IMR-90 (cell line): ENCODE results near the gene PKHD1. TPM values are rescaled to one million over a fixed set of nuclear protein-coding genes. Genes with fewer than 3 reads are reported as not detected.

Experiments used
- ATAC-seq: fragments of 200-7000 bp; cut with Tn5 transposase; 2 replicates; pipeline ENCODE4 v1.9.1; 2020; ENCODE audit warnings: low read depth, mild to moderate bottlenecking, moderate library complexity
- BruUV-seq: library from RNA; stranded (reverse); fragments of 400-500 nt; replicated peaks from 2 replicates; lab custom pipeline; 2021; lab: Mats Ljungman, UMichigan
- CTCF ChIA-PET: fragments of 300-600 bp; formaldehyde crosslinking; extraction: SDS; loops from one replicate; lab custom pipeline; 2021; ENCODE audit warnings: antibody characterized with exemption; lab: Yijun Ruan, JAX
- POLR2A ChIA-PET: fragments of 300-600 bp; sonication (Branson Sonifier 250); formaldehyde crosslinking; loops from one replicate; lab custom pipeline; 2022; ENCODE audit warnings: antibody characterized with exemption; ENCODE audit not compliant: unreplicated experiment; lab: Charles Lee
- DNase-seq: peaks from one replicate; pipeline ENCODE4 v3.0.0; 2013
- H2AFZ ChIP-seq: replicated peaks from 2 replicates; pipeline ENCODE3; 2013; ENCODE audit warnings: low read length, mild to moderate bottlenecking; ENCODE audit not compliant: poor library complexity
- H2AK5ac ChIP-seq: 2 replicates; pipeline ENCODE4 v1.6.1; 2013; ENCODE audit warnings: low read depth, low read length, inconsistent platforms
- H2AK9ac ChIP-seq: replicated peaks from 2 replicates; pipeline ENCODE3; 2013; ENCODE audit warnings: mild to moderate bottlenecking, low read depth, low read length, moderate library complexity; ENCODE audit not compliant: poor library complexity
- H2BK120ac ChIP-seq: 2 replicates; pipeline ENCODE4 v1.6.1; 2013; ENCODE audit warnings: low read depth, low read length, inconsistent platforms
- H2BK15ac ChIP-seq: 3 replicates; pipeline ENCODE4 v1.6.1; 2013; ENCODE audit warnings: low read depth, low read length, inconsistent platforms
- H2BK20ac ChIP-seq: 2 replicates; pipeline ENCODE4 v1.6.1; 2013; ENCODE audit warnings: low read depth, mild to moderate bottlenecking, inconsistent platforms, low read length, moderate library complexity
- H2BK5ac ChIP-seq: 2 replicates; pipeline ENCODE4 v1.6.1; 2013; ENCODE audit warnings: mild to moderate bottlenecking, low read depth, low read length, inconsistent platforms; ENCODE audit not compliant: poor library complexity, severe bottlenecking
- H3K14ac ChIP-seq: replicated peaks from 2 replicates; pipeline ENCODE4 v1.6.1; 2013; ENCODE audit warnings: low read depth, low read length, inconsistent platforms
- H3K18ac ChIP-seq: 2 replicates; pipeline ENCODE4 v1.6.1; 2013; ENCODE audit warnings: low read depth, low read length, control low read depth
- H3K23ac ChIP-seq: 2 replicates; pipeline ENCODE4 v1.6.1; 2013; ENCODE audit warnings: low read depth, low read length, inconsistent platforms
- H3K27ac ChIP-seq: 2 replicates; pipeline ENCODE4 v1.5.1; 2013; ENCODE audit warnings: mild to moderate bottlenecking, control low read depth, low read length; ENCODE audit not compliant: insufficient read depth
- H3K27me3 ChIP-seq: 2 replicates; pipeline ENCODE4 v1.6.1; 2013; ENCODE audit warnings: low read length; ENCODE audit not compliant: control insufficient read depth, insufficient read depth
- H3K36me3 ChIP-seq: 2 replicates; pipeline ENCODE4 v1.6.1; 2013; ENCODE audit warnings: low read length, mixed read lengths; ENCODE audit not compliant: control insufficient read depth, insufficient read depth
- H3K4ac ChIP-seq: 2 replicates; pipeline ENCODE4 v1.6.1; 2013; ENCODE audit warnings: low read depth, low read length, inconsistent platforms
- H3K4me1 ChIP-seq: 2 replicates; pipeline ENCODE4 v1.6.1; 2013; ENCODE audit warnings: low read length, mixed read lengths; ENCODE audit not compliant: control insufficient read depth, insufficient read depth
- H3K4me2 ChIP-seq: 2 replicates; pipeline ENCODE4 v1.6.1; 2013; ENCODE audit warnings: low read depth, mild to moderate bottlenecking, control low read depth, low read length, moderate library complexity
- H3K4me3 ChIP-seq: 2 replicates; pipeline ENCODE4 v1.5.1; 2013; ENCODE audit warnings: low read depth, mild to moderate bottlenecking, control low read depth, low read length, moderate library complexity; ENCODE audit not compliant: insufficient read depth
- H3K56ac ChIP-seq: 2 replicates; pipeline ENCODE4 v1.6.1; 2013; ENCODE audit warnings: low read length, inconsistent platforms; ENCODE audit not compliant: insufficient read depth; ENCODE audit errors: extremely low read depth
- H3K79me1 ChIP-seq, 2 experiments: 2 replicates each; pipeline ENCODE4 v1.6.1; 2013; ENCODE audit warnings: low read length in 2 of 2, inconsistent platforms in 1 of 2, low read depth in 1 of 2
- H3K9ac ChIP-seq: 2 replicates; pipeline ENCODE4 v1.6.1; 2013; ENCODE audit warnings: low read depth, low read length, control low read depth
- H3K9me1 ChIP-seq: 2 replicates; pipeline ENCODE4 v1.6.1; 2013; ENCODE audit warnings: low read length, inconsistent platforms; ENCODE audit not compliant: insufficient read depth
- H3K9me3 ChIP-seq: 2 replicates; pipeline ENCODE4 v1.6.1; 2013; ENCODE audit warnings: low read length; ENCODE audit not compliant: control insufficient read depth, insufficient read depth
- H4K20me1 ChIP-seq: 2 replicates; pipeline ENCODE4 v1.6.1; 2013; ENCODE audit warnings: low read length, inconsistent platforms; ENCODE audit not compliant: insufficient read depth
- H4K5ac ChIP-seq: 2 replicates; pipeline ENCODE4 v1.6.1; 2013; ENCODE audit warnings: mild to moderate bottlenecking, low read depth, low read length, control low read depth
- H4K8ac ChIP-seq, 2 experiments: 2 replicates each; pipeline ENCODE4 v1.6.1; 2013; ENCODE audit warnings: low read depth in 2 of 2, low read length in 2 of 2, control low read depth in 1 of 2, inconsistent platforms in 1 of 2
- H4K91ac ChIP-seq: 2 replicates; pipeline ENCODE4 v1.6.1; 2013; ENCODE audit warnings: low read depth, low read length, inconsistent platforms; ENCODE audit not compliant: insufficient read depth
- BHLHE40 ChIP-seq: fragments of 150-350 bp; IDR thresholded peaks from 2 replicates; pipeline ENCODE4 v1.6.1; 2016; ENCODE audit warnings: mild to moderate bottlenecking, low read depth, low read length
- CEBPB ChIP-seq: IDR thresholded peaks from 2 replicates; pipeline ENCODE4 v1.6.1; 2012; ENCODE audit warnings: low read depth, low read length, improper control_type of control experiment
- CHD1 ChIP-seq: IDR thresholded peaks from 2 replicates; pipeline ENCODE4 v1.6.1; 2012; ENCODE audit warnings: low read depth, low read length, improper control_type of control experiment
- CTCF ChIP-seq: conservative IDR thresholded peaks from 2 replicates; pipeline ENCODE4 v1.5.1; 2012; ENCODE audit warnings: mild to moderate bottlenecking, low read depth, low read length, improper control_type of control experiment
- ELK1 ChIP-seq: fragments of 150-350 bp; IDR thresholded peaks from 2 replicates; pipeline ENCODE4 v1.6.1; 2016; ENCODE audit warnings: low read depth, mild to moderate bottlenecking, low read length, moderate library complexity, borderline replicate concordance
- FOS ChIP-seq: fragments of 150-350 bp; IDR thresholded peaks from 2 replicates; pipeline ENCODE4 v1.6.1; 2016; ENCODE audit warnings: low read depth, low read length
- MAFK ChIP-seq: IDR thresholded peaks from 2 replicates; pipeline ENCODE4 v1.6.1; 2012; ENCODE audit warnings: low read depth, low read length, improper control_type of control experiment
- MAZ ChIP-seq: IDR thresholded peaks from 2 replicates; pipeline ENCODE4 v1.6.1; 2012; ENCODE audit warnings: low read depth, mild to moderate bottlenecking, low read length, improper control_type of control experiment, moderate library complexity, borderline replicate concordance
- MXI1 ChIP-seq: IDR thresholded peaks from 2 replicates; pipeline ENCODE4 v1.6.1; 2012; ENCODE audit warnings: low read depth, mild to moderate bottlenecking, low read length, moderate library complexity, borderline replicate concordance
- NFE2L2 ChIP-seq: fragments of 150-350 bp; IDR thresholded peaks from 2 replicates; pipeline ENCODE4 v1.6.1; 2016; ENCODE audit warnings: low read depth, mild to moderate bottlenecking, low read length
- POLR2A ChIP-seq: IDR thresholded peaks from 2 replicates; pipeline ENCODE4 v1.6.1; 2012; ENCODE audit warnings: mild to moderate bottlenecking, low read depth, low read length
- RAD21 ChIP-seq: IDR thresholded peaks from 2 replicates; pipeline ENCODE4 v1.6.1; 2012; ENCODE audit warnings: low read length, improper control_type of control experiment
- RCOR1 ChIP-seq: IDR thresholded peaks from 2 replicates; pipeline ENCODE4 v1.6.1; 2012; ENCODE audit warnings: mild to moderate bottlenecking, low read length, improper control_type of control experiment; ENCODE audit not compliant: insufficient replicate concordance
- RFX5 ChIP-seq: IDR thresholded peaks from 2 replicates; pipeline ENCODE4 v1.8.0; 2012; ENCODE audit warnings: low read depth, mild to moderate bottlenecking, low read length, moderate library complexity
- SMC3 ChIP-seq: fragments of 150-350 bp; IDR thresholded peaks from 2 replicates; pipeline ENCODE4 v1.6.1; 2016; ENCODE audit warnings: low read depth, mild to moderate bottlenecking, antibody characterized with exemption, low read length, moderate library complexity
- WGBS, 2 experiments: methylation state at CpG; one replicate each; pipeline versions ENCODE4 v1.1.5 to v1.1.7; 2013; ENCODE audit warnings: missing lambda C conversion rate in 2 of 2; ENCODE audit not compliant: insufficient read length in 1 of 2; ENCODE audit errors: extremely low coverage in 2 of 2; 5-methylcytosine and 5-hydroxymethylcytosine counted together
- dilution Hi-C: fragments of 300-500 bp; cut with HindIII; formaldehyde crosslinking; loops from one replicate; pipeline ENCODE4 v1.14.3; 2018; ENCODE audit warnings: low sequenced_read_pairs; ENCODE audit not compliant: unreplicated experiment
- in situ Hi-C: fragments of 300-500 bp; cut with MboI; formaldehyde crosslinking; loops from 3 replicates; pipeline ENCODE4 v1.14.3; 2019; ENCODE audit warnings: low sequenced_read_pairs, inconsistent platforms, mixed read lengths
- intact Hi-C: fragments of 100-400 bp; cut with micrococcal nuclease; formaldehyde crosslinking; loops from 2 replicates; pipeline ENCODE4 v1.10.0; 2022
- polyA plus RNA-seq, 3 experiments: library from polyadenylated mRNA; depleted of rRNA; stranded (reverse); fragments of >200 nt; gene quantifications; 2 replicates each; pipeline ENCODE4 v1.2.3, GENCODE V29; 2012; ENCODE audit warnings: low replicate concordance in 1 of 3
- total RNA-seq: library from RNA; depleted of rRNA; stranded (reverse); fragments of >200 nt; gene quantifications from 2 replicates; pipeline ENCODE4 v1.2.3, GENCODE V29; 2012
- TF ChIP-seq, protein P1 (sequence below): fragments of 150-350 bp; IDR thresholded peaks from 2 replicates; pipeline ENCODE4 v1.6.1; 2017; ENCODE audit warnings: mild to moderate bottlenecking, antibody characterized with exemption, low read length, low read depth

The PKHD1 gene
- total and polyA plus RNA-seq, 2 of the 4 experiments (the other 2 are of a cell fraction): not detected

DNA sequence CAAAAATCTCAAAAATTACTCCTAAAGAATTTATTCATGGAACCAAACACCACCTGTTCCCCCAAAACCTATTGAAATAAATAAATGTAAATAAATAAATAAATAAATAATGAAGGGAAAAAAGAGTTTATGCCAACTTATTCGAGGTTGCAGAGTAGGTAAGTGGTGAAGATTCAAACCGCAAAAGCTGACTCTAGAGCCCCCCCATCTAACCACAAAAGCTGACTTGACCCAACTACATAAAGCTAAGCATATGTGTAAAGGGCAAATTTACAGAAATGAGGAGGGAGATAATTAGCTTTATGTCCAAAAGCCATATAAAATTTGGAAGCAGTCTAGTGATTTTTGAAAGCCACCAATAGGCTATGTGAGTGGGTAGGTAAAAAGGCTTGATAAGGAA is 486.9 kb downstream of the PKHD1 start:
- no peak overlapping the region for H2BK120ac ChIP-seq
- H4K5ac ChIP-seq: no peak overlapping the region
- no peak overlapping the region for H3K4me3 ChIP-seq
- no peak overlapping the region for H3K27ac ChIP-seq
- ChIA-PET CTCF (no interaction called here), POLR2A (no interaction called here)
- no peak overlapping the region for H2AFZ ChIP-seq
- H3K9me1 ChIP-seq: no peaks in the 10 kb centered on the region
- H3K4me2 ChIP-seq: no peak overlapping the region
- H3K4ac ChIP-seq: no peak overlapping the region
- H2AK9ac ChIP-seq: no peak overlapping the region
- no peak overlapping the region for H2AK5ac ChIP-seq
- H3K4me1 ChIP-seq: no peaks in the 10 kb centered on the region
- in situ Hi-C loops (no loop called here), dilution Hi-C loops (no loop called here), intact Hi-C loops (no loop called here)
- H4K20me1 ChIP-seq: no peaks in the 10 kb centered on the region
- H3K9ac ChIP-seq: no peak overlapping the region
- no CpG with 5 or more reads among the region's 2 CpGs for WGBS, 2 experiments
- H3K9me3 ChIP-seq: peaks cover 4% of the 10 kb centered on the region; the same call in 1 of the 2 replicates
- no peak overlapping the region for H4K91ac ChIP-seq
- H4K8ac ChIP-seq: no peak overlapping the region
- H2BK15ac ChIP-seq: no peak overlapping the region
- no peaks in the 10 kb centered on the region for H3K36me3 ChIP-seq
- no peak overlapping the region for H3K56ac ChIP-seq
- no peak overlapping the region for H2BK20ac ChIP-seq
- no peak overlapping the region for H3K23ac ChIP-seq
- H3K27me3 ChIP-seq: no peaks in the 10 kb centered on the region
- no TSS peak for BruUV-seq
- H3K79me1 ChIP-seq: no peaks in the 10 kb centered on the region
- TF ChIP-seq CEBPB (no peak), CTCF (no peak), MXI1 (no peak), MAFK (no peak), ELK1 (no peak), BHLHE40 (no peak), CHD1 (no peak), RAD21 (no peak), SMC3 (no peak), RFX5 (no peak), RCOR1 (no peak), MAZ (no peak), FOS (no peak), NFE2L2 (no peak), POLR2A (no peak)
- TF ChIP-seq, protein P1, sequence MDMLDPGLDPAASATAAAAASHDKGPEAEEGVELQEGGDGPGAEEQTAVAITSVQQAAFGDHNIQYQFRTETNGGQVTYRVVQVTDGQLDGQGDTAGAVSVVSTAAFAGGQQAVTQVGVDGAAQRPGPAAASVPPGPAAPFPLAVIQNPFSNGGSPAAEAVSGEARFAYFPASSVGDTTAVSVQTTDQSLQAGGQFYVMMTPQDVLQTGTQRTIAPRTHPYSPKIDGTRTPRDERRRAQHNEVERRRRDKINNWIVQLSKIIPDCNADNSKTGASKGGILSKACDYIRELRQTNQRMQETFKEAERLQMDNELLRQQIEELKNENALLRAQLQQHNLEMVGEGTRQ: no peak
- no peak for DNase-seq
- no peak overlapping the region for H3K14ac ChIP-seq
- ATAC-seq: no peak
- no peak overlapping the region for H3K18ac ChIP-seq
- no peak overlapping the region for H2BK5ac ChIP-seq
